ENCODE results near the gene CLEC3B.
"Not testable (repeated sequence)": the region's sequence is repeated elsewhere in the genome, so short reads cannot be mapped to it uniquely, and the experiment has no call there.

The CLEC3B gene, protein sequence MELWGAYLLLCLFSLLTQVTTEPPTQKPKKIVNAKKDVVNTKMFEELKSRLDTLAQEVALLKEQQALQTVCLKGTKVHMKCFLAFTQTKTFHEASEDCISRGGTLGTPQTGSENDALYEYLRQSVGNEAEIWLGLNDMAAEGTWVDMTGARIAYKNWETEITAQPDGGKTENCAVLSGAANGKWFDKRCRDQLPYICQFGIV

DNA sequence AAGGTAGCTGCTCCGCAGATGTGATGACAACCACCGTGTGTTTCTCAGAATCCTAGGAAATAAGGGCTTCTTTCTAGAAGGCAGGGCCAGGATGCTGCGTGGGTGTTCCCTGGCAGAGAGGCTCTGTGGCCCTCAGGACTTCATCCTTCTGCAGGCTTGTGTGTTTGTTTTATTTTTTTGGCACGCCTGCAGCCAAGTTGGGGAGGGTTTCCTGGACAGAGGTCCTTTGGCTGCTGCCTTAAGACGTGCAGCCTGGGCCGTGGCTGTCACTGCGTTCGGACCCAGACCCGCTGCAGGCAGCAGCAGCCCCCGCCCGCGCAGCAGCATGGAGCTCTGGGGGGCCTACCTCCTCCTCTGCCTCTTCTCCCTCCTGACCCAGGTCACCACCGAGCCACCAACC, at the start of gene CLEC3B:
Gene CLEC3B, plus strand, starts transcription at position 266 of the 400 bp plus-strand sequence. Its CDS starts 60 bp downstream, at position 326.
- no peak for DNase-seq (ENCODE audit: low read depth in 2 of 2)

DNA sequence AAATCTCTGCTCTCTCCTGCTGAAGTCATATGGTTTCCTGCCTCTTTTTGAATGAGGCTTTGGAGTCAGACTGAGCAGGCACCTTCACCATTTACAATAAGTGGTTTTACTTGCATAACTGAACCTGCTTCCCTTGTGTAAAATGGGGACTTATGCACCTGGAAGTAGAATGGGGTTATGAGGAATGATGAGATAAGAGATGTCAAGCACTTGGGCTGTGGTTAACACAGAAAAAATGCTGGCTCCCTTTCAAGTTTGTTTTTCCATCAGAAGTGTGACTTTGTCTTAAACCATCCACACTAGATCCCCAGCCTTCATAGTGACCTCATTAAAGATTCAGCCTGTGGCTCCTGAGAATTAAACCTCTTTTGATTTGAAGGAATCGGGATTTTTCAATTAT, 44.9 kb upstream of the CLEC3B start:
- DNase-seq (ENCODE audit: low read depth in 2 of 2): no peak

DNA sequence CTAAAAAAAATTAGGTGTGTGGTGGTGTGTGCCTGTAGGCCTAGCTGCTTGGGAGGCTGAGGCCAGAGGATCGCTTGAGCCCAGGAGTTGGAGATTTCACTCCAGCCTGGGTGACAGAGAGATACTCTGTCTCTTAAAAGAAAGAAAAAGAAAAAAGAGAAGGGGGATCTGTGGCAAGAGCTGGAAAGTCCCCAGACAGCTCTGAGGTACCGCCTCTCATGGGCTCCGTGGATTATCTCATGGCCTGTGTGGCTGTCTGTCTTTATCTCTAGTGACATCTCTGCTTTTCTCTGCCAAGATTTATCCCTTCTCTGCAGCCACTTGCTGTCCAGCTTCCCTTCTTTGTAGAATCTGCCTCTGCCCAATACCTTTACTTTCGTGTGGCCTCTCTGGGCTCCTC, 44.4 kb upstream of the CLEC3B start:
- DNase-seq (ENCODE audit: low read depth in 2 of 2): no peak

DNA sequence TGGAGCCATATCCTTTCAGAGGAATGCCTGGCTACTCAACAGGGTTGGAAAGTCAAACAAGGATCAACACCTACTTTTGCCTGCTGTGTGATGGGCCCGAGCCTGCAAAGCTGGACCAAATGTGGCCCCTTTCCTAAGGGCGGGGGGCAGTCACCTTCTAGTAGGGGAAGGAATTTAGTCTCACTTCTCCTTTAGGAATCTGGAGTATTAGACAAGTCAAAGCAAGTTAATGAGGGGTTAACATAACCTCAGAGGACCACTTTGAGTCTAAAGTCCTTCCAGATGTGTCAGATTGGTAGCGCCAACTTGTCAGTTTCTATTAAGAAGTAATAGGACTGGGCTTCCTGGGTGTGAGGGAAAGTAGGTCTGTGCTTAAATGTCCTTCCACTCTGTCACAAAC, 43.3 kb upstream of the CLEC3B start:
- DNase-seq (ENCODE audit: low read depth in 2 of 2): no peak

DNA sequence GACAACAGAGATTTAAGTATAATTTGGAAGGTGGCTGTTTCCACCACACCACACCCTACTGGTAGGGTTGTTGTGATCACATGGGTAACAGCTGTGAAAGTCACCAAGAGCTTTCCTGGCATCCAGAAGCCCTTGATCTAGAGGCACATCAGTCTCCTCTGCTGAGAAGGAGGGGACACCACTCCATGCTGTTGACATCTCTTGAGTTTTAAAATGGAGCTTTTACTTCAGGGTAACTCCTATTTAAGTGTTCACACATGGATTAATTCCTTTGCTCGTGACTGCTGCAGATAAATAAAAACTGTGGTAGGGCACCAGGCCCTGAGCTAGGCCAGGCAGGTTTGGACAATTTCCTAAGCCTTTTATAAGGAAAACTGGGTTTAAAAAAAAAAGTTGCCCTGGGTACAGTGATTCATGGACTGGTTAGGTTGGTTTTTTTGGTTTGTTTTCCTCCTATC, 42.6 kb upstream of the CLEC3B start:
- no peak for DNase-seq (ENCODE audit: low read depth in 2 of 2)

DNA sequence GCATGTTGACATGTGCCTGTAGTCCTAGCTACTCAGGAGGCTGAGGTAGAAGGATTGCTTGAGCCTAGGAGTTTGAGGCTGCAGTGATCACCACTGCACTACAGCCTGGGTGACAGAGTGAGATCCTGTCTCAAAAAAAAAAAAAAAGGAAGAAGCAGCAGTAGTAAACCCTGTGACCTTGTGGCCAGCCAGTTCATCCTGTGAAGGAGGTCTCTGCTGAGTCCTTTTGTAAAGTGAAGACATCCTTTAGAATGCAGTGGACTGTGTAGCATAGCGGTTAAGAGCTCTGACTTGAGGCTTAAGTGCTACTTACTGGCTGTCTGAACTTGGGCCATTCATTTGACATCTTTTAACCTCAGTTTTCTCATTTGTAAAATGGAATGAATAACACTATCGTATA, 41.8 kb upstream of the CLEC3B start:
- DNase-seq (ENCODE audit: low read depth in 2 of 2): no peak

DNA sequence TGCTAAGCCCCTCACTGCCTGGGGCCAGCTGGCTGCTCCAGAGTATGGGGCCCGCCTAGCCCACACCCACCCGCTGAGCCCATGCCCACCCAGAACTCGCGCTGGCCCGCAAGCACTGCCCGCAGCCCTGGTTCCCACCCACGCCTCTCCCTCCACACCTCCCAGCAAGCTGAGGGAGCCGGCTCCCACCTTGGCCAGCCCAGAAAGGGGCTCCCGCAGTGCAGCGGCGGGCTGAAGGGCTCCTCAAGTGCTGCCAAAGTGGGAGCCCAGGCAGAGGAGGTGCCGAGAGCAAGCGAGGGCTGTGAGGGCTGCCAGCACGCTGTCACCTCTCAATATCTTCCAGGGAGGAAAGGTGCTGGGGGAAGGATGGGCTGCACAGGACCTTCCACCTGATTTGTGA, 39.8 kb upstream of the CLEC3B start:
- DNase-seq (ENCODE audit: low read depth in 2 of 2): not testable (repeated sequence)

DNA sequence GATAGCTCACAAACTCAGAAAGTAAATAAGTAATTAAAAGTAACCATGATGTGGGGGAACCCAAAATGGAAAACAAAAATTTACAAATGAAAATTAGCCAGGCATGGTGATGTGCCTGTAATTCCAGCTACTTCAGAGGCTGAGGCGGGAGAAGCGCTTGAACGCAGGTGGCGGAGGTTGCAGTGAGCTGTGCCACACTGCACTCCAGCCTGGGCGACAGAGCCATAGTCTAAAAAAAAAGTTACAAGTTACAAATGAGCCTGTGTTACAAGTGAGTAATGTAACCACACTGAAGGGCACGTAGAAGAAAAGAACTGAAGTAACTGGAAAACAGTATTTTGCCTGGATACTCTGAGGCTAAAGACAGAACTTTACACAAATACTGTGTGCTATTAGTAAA, 38.8 kb upstream of the CLEC3B start:
- DNase-seq (ENCODE audit: low read depth in 2 of 2): no peak

DNA sequence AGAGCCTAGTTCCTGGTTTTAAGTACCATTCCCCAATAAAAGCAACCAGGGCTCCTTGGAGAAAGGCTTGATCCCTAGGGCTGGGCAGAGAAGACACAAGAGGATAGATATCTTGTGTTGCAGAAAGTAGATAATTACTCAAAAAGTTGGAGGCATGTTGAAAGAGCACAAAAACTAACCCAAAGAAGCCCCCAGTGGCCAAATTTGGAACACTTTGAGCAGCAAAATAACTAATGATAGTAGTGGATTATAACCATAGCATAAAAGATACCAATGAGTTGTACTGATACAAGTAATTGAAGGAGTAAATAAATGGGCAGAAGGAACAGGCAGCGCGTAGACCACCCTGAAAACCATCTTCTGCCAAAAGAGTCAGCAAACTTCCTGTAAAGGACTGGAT, 38.0 kb upstream of the CLEC3B start:
- no peak for DNase-seq (ENCODE audit: low read depth in 2 of 2)

DNA sequence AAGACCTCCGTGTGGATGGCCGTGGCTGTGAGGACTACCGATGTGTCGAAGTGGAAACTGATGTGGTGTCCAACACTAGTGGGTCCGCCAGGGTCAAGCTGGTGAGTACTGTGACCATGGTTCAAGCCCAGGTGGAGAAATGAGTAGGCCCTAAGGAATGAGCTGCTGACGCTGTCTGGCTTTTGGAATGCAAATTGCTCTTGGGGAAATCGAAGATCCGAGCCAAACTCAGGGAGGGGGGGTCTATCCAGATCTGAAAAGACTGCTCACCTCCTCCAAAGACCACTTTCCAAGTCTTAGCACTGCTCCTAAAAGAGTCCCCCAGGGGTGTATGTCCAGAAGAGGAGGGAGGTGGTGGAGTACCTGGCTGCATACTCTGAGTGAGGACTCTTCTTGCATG, 37.0 kb upstream of the CLEC3B start:
- DNase-seq (ENCODE audit: low read depth in 2 of 2): no peak

DNA sequence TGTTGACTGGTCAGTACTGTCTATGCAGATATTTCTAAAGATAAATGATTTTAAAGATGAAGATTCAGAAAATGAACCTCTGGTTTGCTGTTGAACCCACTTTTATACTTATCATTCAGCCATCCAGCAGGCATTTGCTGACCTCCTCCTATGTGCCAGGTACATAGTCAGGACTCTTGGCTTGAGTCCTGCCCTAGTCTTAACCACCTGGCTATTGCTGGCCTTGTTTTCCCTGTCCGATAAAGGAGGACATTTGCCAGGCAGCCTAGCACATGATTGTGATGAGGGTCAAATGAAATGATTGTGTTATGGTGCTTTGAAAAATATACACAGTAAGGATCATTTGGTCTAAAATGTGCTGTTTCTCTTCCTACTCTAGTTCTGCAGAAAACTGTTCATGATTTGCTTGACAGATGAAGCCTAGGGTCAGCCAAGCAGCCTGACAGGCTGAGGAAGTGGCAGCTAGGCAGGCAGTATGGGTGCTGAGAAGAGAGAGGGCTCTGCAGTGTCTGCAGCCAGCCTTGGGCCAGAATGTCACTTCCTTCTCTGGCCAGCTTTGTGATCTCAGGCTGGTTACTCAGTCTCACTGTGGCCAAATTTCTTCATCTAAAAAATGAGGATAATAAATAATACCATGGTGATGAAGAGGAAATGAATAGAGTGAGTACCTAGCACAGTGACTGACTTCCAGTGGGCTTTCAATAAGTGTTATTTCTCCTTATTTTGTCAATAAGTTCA, 36.3 kb upstream of the CLEC3B start:
- no peak for DNase-seq (ENCODE audit: low read depth in 2 of 2)

DNA sequence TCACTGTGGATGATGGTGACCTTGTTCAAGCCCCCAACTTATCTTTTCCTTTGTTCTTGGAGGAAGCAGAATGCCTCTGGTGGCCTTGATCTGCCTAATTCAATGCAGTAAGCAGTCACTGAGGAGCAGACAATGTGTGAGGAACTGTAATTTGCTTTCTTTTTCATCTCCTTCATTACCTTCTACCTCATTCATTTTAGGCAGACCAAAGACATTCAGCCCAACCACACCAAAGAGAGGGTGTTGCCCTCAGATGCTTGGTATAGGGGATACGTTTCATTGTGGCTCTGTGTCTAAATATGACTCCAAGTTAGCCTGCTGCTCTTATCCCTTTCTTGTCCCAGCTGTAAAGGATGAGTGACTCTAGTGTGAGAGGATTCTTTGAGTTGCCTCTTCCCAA, 34.8 kb upstream of the CLEC3B start:
- no peak for DNase-seq (ENCODE audit: low read depth in 2 of 2)

DNA sequence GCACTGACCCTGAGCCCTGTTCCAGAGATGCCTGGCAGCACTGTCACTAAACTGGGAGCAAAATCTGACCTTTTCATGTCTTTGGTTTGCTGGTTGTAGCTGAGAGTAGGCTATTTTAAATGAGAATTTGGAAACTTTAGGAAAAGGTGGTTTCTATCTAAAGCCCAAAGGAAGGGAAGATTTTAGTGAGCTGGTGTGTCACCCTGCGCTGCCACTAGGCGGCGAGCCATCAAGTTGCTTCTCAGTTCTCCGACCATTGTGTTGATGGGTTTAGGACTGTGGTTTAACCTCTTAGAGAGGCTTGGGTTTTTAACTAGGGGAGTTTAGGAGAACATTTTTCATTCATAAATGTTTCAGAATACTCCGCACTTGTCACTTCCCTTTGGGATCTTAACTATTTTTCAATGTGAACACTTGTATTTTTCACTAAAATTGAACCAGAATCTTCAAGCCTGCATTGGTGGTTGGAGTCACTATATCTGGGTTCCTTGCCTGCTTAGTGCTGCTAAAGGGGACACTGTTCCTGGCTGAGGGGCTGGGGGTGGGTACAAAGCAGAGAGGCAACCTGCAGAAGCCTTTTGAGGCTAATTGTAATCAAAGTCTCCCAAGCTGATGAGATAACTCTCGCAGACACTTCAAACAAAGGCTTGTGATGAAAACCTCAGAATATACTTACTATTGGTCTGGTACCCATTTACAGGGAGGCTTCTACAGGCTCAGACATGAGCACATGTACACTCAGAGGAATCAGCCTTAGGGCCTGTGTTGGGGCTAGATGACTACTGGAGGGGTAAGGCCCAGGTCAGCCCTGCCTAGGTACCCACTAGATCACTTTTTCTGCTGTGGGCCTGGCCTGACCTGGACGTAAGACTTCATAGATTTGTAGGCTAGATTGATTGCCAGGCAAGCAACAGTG, 33.3 kb upstream of the CLEC3B start:
- DNase-seq (ENCODE audit: low read depth in 2 of 2): no peak

DNA sequence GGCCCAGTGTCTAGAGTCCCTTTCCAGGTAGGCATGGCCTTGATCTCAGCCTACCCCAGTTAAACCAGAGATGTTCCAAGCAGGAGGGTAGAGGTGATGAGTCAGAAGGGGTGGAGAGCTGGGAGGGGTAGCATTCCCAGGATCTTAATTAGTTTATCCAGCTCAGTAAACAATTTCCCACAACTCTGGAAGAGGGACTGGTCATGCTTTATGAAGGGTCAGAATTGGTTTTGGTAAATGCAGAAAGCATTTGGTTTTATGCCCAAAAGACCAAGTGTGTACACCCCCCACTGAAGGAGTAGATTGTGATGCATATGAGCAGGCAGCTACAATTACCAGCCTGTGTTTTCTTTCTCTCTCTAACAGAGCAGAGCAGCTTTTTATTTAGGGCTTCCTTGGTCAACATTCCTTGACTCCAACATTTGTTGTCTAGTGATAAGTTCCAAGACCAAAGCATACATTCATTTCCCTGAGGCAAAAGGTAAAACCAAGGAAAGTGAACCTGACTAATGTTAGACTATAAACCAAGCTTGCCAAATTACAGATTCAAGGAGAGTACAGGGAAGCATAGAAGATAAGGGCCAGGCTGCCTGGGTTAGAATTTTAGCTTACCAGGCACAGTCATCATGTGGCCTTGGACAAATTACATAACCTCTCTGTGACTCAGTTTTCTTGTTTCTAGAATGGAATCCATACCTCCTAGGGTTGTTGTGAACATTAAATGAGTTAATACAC, 32.5 kb upstream of the CLEC3B start:
- no peak for DNase-seq (ENCODE audit: low read depth in 2 of 2)

DNA sequence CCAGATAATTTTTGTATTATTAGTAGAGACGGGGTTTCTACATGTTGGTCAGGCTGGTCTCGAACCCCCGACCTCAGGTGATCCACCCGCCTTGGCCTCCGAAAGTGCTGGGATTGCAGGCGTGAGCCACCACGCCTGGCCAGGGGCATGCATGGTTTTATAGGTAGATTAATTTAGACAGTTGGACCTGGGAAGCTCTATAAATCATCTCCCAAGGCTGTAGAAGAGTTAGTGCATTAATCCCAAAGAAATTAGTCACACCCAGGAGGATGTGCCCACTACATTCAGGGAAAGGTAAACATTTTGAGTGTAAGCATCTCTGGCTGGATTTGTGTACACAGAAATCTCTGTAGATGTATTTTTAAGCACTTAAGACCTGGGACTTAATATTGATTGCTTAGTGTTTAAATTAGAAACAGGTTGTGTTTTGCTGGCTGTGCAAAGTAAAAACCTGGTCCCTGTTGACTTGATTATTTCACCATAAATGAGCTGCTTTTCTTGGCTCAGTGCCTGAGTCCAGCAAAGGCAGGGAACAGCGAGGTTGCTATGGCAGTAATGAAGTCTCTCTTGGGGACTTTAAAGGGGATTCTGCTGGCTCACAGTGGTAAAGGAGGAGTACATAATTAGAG, 30.8 kb upstream of the CLEC3B start:
- DNase-seq (ENCODE audit: low read depth in 2 of 2): no peak

DNA sequence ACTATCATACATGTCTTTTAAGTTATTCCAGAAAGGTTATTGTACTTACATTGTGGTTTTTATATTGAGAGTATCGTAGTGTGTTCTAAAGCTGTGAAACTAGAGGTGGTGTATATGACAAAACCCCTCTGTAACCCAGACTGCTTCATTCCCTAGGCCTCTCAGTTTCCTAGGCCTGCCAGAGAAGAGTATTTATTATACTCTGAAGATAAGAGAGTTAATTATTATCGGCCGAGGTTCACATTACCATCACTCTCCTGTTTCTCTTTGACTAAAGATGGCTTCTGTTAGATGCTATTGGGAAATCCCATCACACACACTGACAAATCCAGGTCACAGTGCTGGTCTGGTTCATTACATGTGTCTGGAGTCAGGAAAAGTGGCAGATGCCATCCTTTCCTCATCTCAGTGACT, 29.5 kb upstream of the CLEC3B start:
- no peak for DNase-seq (ENCODE audit: low read depth in 2 of 2)

DNA sequence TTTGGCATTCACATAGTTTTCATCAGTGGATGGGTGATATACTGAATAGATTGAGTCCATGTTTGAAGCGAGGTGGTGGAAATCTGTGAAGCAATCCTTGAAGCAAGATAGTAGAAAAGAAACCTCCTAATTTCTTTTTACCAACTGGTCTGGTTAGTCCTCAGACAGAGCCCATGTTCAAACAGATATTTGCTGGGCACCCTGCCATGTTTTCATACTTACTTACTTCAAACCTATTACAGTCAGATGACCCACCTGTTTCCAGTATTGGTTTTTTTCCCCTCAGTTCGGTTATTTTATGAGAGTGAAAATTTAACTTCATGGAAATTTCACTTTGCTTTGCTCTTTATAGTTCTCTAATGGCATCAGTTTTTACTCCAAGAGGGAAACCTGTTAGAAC, 26.3 kb upstream of the CLEC3B start:
- DNase-seq (ENCODE audit: low read depth in 2 of 2): no peak

DNA sequence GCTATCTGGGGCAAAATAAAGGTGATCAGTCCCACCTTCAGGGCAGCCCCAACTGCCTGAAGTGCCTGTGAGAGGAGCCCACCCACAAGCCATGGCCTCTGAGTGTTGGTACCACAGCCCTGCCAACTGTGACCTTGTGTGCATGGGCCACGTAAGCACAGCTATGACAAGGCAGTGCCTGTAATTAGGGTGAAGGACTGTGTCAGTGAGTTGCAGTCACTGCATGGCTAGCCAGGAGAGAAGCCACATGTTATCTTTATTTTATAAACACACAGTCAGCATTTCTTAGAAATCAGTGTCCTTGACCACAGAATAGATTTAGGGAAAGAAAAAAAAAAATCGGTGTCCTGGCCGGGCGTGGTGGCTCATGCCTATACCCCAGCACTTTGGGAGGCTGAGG, 25.3 kb upstream of the CLEC3B start:
- no peak for DNase-seq (ENCODE audit: low read depth in 2 of 2)

DNA sequence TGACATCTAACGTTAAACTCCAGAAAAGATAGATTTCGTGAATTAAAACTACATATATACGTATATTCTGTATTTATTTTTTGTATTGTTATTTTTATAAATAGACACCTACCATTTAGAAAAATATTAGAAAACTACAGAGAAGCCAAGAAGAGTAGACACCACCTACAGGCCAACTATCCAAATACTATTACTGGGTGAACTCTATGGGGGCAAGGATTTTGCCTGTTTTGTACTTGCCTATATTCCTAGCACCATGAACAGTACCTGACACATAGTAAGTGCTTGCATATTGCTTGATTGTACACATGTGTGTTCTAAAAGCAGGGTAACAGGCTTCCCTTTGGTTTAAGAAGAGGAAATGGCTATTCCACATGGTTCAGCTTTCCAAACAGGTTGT, 24.4 kb upstream of the CLEC3B start:
- DNase-seq (ENCODE audit: low read depth in 2 of 2): no peak

DNA sequence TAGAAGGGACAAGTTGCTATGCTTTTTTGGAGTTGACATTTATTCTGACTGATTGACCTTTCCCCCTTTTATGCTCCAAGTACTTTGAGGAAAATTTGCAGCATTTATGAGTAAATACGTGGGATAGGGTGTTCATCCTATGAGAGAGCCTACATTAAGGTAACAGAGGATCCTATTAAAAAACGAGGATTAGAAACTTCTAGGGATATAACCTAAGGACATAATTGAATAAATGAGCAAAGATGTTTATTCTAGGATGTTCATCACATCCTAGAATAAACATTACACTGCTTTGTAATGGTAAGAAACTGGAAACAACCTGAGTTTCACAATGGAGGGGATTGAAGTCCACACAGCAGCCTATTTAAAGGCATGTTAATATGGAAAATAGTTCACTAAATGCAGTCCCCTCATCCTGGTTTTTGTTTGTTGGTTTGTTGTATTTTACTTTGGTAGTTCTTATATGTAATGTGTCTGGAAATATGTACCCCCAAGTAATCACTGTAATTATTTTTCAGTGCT, 23.9 kb upstream of the CLEC3B start:
- no peak for DNase-seq (ENCODE audit: low read depth in 2 of 2)

DNA sequence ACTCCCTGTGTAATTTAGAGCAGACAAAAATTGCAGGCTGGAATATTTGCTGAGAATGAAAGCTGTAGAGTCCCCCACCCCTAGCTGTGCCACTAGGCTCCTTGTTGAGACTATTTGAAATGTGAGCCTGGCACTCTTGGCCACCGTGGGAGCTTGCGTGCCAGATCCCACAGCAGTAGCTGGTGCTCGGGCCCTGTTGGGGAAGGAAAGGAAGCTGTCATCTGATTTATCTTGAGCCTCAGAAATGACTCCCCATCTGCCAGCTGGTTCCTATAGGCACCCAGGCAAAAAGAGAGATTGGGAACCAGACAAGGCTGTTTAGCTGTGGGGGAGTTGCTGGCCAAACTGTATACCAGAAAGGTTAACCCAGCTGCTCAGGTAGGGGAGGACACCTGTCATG, 23.4 kb upstream of the CLEC3B start:
- DNase-seq (ENCODE audit: low read depth in 2 of 2): no peak

Measured in stimulated activated CD8-positive, alpha-beta memory T cell treated with anti-CD3 and anti-CD28 coated beads, Interleukin-2, amount 100 ng/mL, for 48 hours (primary cell).